Renal cortex interstitium (tissue), 11 donors: ENCODE data around the gene GPR32. TPM values are rescaled to one million over a fixed set of nuclear protein-coding genes. Genes with fewer than 3 reads are reported as not detected.
"Not testable (repeated sequence)": the region's sequence is repeated elsewhere in the genome, so short reads cannot be mapped to it uniquely, and the experiment has no call there.

Source experiments
- DNase-seq, 11 donors: peaks; one replicate each; pipeline ENCODE4 v3.0.0-alpha.2; 2013; ENCODE audit warnings: low read depth in 9 of 11, low spot score in 4 of 11; ENCODE audit errors: extremely low read depth in 1 of 11
- polyA plus RNA-seq, 3 donors: library from polyadenylated mRNA; unstranded; fragments of 120-200 nt; gene quantifications; one replicate each; pipeline ENCODE4 v1.2.1, GENCODE V29; 2013; ENCODE audit not compliant: insufficient read length in 3 of 3

The GPR32 gene
- polyA plus RNA-seq, 3 donors = not detected

DNA sequence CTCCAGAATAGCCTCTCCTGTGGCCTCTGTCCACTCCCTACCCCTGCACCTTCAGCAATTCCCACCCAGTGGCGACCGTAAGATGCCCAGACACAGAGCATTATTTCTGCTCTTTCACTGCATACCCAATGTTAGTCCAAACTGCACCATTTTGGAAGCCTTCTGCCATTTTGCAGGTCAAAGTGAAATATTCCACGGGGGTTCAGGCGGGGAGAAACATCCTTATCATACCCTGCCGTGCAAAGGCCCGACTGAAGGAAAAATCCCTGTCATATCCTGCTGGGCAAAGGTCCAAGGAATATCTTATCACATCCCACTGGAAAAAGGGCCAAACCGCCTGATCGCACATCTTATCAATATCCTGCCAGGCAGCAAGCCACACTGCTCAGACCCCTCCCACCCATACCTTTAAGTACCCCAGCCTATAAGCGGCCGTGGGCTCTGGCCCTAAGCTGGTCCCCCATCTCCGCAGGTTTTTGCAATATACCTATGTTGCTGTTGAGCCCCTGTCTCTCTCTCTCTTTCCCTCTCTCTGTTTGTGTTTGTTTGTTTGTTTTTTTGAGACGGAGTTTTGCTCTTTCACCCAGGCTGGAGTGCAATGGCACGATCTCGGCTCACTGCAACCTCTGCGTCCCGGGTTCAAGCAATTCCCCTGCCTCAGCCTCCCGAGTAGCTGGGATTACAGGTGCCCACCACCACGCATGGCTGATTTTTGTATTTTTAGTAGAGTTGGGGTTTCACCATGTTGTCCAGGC is 28.9 kb upstream of the GPR32 start:
- no peak for DNase-seq

DNA sequence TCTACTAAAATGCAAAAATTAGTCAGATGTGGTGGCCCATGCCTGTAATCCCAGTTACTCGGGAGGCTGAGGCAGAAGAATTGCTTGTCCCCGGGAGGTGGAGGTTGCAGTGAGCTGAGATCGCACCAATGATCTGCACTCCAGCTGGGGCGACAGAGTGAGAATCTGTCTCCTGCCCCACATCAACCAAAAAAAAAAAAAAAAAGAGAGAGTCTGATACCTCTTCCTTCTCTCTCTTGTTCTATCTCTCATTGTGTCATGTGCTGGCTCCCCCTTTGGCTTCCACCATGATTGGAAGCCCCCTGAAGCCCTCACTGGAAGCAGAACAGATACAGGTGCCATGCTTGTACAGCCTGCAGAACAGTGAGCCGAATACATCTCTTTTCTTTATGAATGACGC is 26.7 kb upstream of the GPR32 start:
- DNase-seq = no peak

DNA sequence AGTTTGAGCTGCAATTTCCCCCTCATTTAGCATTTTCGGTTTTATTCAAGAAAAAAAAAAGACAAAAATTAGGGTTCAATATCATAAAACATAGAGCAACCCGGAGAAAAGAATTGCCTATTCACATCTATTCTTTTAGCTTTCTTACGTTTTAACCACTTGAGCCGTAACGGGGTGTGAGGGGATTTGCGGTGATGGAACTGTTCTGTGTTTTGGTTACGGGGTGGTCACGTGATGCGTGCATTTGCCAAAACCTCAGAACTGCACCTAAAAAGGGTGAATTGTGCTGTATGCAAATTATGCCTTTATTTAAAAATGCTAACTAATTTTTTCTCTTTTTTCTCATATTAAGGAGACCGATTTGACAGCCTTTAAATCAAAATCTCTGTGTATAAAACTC is 25.0 kb upstream of the GPR32 start:
- DNase-seq = no peak

DNA sequence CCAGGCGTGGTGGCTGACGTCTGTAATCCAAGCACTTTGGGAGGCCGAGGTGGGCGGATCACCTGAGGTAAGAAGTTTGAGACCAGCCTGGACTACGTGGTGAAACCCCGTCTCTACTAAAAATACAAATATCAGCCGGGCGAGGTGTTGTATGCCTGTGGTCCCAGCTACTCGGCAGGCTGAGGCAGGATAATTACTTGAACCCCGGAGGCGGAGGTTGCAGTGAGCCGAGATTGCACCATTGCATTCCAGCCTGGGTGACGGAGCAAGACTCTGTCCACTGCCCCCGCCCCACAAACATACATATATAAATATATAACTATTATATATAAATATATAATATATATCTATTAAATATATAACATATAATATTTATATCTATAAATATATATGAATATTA is 23.1 kb upstream of the GPR32 start:
- DNase-seq = not testable (repeated sequence)

DNA sequence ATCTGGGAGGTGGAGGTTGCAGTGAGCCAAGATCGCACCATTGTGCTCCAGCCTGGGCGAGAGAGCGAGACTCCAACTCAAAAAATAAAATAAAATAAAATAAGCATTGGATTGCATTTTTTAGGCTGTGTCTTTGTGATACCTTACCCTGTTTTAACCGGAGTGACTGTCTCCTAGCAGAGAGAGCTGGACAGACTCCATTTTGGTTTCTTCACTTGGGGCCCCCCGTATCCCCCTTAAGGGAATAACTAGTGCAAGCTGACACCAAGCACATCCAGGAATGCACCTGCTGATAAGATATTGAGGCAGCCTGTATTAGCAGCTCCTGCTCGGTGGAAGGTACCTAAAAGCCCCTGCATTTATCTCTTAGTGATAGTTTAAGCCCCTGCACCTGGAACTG is 20.8 kb upstream of the GPR32 start:
- no peak for DNase-seq

DNA sequence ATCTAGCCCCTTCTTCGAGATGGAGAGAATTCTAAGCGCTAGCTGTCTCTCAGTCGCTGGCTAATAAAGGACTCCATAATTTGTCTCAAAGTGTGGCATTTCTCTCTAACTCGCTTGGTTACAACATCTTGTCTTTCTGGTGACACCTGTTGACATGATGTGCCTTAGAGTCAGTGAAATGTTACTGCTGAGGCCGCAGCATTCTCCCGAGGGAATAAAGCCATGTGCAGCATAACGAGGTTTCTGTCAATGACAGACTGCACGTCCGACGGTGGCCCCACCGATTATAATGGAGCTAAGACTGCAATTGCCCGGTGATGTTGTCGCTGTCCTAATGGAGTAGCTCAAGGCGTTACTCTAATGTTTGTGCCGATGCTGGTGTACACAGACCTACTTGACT is 20.3 kb upstream of the GPR32 start:
- no peak for DNase-seq

DNA sequence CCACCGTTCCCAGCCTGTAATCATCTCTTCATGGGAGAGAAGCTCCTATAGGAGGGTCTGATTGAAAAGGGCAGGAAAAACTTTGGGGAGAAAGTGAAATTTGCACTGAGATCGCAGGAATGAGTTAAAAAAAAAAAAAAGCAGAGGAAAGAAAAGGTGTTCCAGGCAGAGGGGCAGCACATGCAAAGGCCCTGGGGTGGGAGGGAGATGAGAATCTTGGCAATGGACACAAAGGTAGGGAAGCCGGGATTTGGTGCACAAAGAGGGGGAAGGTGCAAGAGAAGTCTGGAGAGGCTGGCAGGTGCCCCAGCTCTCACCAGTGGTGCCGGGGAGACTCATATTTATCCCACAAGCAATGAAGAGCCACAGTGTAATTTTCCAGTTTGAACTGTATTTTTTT is 16.4 kb upstream of the GPR32 start:
- no peak for DNase-seq

DNA sequence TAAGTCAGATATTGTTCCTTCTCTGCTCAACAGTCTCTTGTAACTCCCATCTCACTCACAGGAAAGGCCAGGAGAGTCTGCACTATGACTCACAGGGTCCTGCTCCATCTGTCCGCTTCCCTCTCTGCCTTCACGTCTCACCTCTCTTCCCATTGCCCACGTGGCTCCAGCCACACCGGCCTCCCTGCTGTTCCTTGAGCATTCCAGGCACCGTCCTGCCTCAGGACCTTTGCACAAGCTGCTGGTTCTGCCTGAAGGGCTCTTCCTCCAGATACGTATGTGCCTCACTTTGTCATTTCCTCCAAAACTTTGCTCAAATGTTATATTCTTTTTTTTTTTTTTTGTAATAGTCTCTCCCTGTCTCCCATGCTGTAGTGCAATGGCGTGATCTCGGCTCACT is 14.0 kb upstream of the GPR32 start:
- not testable (repeated sequence) for DNase-seq

DNA sequence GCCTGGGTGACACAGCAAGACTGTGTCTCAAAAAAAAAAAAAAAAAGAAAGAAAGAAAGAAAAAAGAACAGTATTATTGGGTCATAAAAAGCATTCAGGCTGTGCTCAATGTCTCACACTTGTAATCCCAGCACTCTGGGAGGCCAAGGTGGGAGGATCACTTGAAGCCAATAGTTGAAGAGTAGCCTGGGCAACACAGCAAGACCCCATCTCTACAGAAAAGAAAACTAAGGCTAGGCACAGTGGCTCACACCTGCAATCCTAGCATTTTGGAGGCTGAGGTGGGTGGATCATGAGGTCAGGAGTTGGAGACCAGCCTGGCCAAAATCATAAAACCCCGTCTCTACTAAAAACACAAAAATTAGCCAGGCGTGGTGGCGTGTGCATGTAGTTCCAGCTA is 12.6 kb upstream of the GPR32 start:
- DNase-seq = not testable (repeated sequence)

DNA sequence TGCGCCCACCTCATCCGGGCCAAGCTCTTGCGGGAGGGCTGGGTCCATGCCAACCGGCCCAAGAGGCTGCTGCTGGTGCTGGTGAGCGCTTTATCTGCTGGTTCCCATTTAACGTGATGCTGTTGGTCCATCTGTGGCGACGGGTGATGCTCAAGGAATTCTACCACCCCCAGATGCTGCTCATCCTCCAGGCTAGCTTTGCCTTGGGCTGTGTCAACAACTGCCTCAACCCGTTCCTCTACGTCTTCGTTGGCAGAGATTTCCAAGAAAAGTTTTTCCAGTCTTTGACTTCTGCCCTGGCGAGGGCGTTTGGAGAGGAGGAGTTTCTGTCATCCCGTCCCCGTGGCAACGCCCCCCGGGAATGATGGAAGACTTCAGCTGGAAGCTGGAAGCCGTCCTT is 11.2 kb upstream of the GPR32 start:
- DNase-seq = not testable (repeated sequence)

DNA sequence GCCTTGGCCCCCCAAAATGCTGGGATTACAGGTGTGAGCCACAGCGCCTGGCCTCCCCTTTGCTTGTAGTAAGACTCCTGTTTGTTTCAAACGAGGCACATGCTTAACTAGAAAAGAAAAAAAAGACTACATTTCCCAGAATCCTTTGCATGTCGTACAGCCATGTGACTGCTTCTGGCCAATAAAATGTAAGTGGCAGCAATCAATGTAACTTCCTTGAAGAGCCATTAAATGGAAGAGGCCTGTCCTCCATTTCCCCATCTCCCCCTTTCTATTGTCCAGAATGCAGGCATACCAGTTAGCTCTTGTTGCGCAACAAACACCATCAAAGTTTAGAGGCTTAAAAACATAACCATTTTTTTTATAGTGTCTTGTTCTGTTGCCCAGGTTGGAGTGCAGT is 10.4 kb upstream of the GPR32 start:
- no peak for DNase-seq

DNA sequence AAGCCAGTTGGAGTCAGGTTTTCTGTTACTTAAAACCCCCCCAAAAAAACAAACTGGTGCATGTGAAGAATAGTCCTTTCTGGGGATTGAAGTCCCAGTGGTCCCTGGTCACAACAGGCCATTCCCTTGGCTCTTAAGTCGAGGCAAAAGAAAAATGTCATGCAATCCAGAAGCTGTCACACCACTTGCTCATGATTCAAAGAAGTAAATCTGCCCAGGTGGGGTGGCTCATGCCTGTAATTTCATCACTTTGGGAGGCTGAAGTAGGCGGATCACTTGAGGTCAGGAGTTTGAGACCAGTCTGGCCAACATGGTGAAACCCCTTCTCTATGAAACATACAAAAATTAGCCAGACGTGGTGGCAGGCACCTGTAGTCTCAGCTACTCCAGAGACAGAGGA is 8.8 kb upstream of the GPR32 start:
- DNase-seq = not testable (repeated sequence)

DNA sequence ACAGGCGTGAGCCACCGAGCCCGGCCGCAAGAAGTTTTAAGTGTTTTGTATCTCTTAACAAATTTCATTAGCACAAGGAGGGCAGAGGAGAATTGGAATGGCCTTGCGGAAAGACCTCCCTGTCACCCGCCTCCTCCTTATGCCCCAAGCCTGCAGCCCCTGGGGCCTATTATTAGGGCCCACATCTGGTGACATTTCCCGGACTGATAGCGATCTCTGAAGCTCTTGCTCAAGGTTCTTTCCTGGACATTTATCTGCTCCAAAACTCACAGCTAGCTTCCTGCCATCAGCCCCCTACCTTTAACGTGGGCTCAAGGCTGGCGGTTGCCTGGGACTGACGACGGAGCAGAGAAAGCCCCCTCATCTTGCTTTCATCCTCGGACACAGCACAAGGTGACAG is 6.7 kb upstream of the GPR32 start:
- DNase-seq = not testable (repeated sequence)

DNA sequence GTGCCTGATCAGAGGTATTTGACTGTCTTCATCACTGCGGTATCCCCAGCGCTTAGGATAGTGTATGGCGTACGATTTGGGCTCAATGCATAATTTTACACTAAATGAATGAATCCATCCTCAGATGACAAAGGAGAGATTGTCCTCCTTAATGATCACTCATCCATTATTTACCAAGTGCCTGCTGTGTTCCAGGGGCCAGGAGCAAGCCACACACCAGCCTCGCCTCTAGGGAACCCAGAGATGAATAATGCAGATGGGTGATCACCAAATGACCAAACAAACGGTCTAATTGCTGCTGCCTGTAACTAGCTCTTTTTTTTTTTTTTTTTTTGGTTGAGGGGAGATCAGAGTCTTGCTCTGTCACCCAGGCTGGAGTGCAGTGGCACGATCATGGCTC is 5.9 kb upstream of the GPR32 start:
- DNase-seq = no peak

DNA sequence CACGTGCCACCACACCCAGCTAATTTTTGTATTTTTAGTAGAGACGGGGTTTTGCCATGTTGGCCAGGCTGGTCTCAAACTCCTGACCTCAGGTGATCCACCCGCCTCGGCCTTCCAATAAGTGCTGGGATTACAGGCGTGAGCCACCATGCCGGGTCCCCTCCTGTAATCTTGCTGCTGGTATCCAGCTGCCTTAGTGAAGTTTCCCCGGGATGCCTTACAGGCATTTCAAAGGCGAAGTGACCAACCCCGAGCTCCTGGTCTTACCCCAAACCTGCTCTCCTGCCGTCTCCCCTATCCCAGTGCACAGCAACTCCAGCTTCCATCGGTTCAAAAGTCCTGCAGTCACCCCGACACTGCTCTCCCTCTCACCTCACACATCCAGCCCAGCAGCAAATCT is 3.5 kb upstream of the GPR32 start:
- DNase-seq = not testable (repeated sequence)

DNA sequence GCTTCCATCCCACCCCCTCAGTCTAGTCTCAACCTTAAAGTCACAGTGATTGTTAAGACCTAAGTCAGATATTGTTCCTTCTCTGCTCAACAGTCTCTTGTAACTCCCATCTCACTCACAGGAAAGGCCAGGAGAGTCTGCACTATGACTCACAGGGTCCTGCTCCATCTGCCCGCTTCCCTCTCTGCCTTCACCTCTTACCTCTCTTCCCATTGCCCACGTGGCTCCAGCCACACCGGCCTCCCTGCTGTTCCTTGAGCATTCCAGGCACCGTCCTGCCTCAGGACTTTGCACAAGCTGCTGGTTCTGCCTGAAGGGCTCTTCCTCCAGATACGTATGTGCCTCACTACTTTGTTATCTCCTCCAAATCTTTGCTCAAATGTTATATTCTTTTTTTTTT is 3.0 kb upstream of the GPR32 start:
- DNase-seq = not testable (repeated sequence)

DNA sequence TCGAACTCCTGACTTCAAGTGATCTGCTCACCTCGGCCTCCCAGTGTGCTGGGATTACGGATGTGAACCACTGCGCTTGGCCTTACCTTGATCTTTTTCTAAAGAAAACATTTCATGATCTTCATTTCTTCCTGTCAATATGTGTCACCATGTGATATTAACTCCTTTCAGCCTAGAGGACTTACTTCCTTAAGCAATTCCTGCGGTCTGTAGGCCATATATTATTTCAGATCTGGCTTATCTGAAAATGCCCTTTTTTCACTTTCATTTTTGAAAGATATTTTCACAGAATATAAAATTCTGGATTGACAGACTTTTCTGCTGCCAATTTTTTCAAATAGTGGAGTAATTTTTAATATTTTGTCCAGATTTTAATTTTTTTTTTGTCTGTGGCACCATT is 2.0 kb upstream of the GPR32 start:
- no peak for DNase-seq

DNA sequence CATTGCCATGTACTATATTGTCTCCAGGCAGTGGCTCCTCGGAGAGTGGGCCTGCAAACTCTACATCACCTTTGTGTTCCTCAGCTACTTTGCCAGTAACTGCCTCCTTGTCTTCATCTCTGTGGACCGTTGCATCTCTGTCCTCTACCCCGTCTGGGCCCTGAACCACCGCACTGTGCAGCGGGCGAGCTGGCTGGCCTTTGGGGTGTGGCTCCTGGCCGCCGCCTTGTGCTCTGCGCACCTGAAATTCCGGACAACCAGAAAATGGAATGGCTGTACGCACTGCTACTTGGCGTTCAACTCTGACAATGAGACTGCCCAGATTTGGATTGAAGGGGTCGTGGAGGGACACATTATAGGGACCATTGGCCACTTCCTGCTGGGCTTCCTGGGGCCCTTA is 624 bp downstream of the GPR32 start:
- DNase-seq = no peak

DNA sequence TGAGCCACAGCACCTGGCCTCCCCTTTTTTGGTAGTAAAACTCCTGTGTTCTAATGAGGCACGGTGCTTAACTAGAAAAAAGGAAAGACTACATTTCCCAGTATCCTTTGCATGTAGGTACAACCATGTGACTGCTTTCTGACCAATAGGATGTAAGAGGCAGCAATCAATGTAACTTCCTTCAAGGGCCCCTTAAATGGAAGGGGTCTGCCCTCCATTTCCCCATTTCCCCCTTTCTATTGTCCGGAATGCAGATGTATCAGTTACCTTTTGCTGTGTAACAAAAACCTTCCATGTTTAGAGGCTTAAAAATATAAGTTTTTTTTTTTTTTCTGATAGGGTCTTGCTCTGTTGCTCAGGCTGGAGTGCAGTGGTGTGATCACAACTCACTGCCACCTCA is 2.2 kb downstream of the GPR32 start:
- no peak for DNase-seq

DNA sequence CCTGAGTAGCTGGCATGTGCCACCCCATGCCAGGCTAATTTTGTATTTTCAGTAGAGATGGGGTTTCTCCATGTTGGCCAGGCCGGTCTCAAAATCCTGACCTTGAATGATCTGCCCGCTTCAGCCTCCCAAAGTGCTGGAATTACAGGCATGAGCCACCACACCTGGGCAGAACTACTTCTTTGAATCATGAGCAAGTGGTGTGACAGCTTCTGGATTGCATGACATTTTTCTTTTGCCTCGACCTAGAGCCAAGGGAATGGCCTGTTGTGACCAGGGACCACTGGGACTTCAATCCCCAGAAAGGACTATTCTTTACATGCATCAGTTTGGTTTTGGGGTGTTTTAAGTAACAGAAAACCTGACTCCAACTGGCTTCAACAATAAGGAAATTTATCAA is 2.6 kb downstream of the GPR32 start:
- not testable (repeated sequence) for DNase-seq

DNA sequence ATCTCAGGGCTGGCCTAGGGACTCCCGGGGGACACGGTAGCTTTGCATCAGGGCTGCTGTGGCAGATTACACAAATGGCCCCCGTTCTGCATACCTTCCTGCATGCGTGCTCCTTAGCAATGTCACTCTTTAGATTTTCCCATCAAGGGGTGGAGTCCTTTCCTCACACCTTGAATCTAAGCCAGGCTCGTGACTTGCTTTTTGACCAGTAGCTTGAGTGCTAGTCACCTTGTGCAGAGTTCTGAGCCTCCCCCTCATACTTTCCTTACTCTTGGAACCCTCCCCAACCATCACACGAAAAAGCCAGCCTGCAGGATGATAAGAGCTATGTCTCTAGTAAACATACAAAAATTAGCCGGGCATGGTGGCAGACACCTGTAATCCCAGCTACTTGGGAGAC is 3.2 kb downstream of the GPR32 start:
- DNase-seq = not testable (repeated sequence)
